NCI-H1417 treated with DMSO at 0.1 percent for 48 hours (cell line): ENCODE data around the gene VSNL1.

Experiments used
- DNase-seq: peaks from one replicate; lab custom pipeline; 2025; lab: John Stamatoyannopoulos, UW

Gene VSNL1

DNA sequence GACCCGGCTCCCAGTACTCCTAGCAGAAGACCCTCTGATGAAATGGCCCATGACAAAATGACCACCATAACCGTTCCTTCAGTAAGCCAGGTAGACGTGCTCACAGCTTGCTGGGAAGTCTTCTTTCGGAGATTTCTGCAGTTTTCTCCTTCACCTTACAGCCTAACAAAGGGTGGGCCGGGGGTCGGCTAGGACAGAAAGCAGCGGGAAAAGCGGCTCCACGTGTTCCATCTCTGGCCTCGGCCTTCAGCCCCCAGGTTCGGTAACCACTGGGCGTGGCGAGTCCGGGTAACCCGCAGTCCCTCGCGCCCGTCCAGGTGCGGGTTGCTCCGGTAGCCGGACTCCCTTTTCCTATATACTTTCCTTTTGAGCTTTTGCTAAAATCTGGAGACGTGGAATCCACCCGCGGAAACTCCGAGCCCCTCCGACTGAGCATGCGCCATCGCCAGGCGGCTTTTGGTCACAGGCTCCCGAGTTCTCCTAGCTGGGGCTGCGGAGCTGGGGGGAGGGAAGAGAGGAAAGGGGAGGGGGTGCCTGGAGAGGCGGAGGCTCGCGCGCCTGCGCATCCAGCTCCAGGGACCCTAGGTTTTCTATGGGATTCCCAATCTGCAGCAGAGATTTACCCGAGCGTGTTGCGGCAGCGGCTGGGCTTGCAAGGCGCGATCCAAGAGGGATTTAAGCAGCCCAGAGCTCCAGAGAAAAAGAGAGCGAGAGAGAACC, at the start of gene VSNL1:
TSS of gene VSNL1 (plus strand) at position 604 of the 720 bp plus-strand sequence. CDS start 51,379 bp downstream, outside the sequence.
- peak; percentile 33 for DNase-seq

DNA sequence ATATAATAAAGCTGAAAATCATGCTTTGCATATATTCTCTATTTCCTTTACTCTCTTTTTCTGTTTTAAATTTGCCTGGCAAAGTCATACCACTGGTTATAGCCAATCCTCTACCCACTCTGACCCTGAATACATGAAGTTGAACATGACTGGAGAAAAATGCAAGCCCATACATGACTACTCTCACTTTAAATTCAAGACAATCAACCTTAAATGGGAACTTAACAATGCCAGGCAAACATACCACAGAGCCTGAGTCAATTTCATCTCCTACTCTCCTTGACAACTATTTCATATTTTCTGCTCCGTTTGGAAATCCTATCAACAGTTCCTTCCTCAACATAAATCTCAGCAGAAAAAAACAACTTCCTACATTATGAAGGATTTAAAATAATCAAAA, 44.9 kb upstream of the VSNL1 start:
- no peak for DNase-seq

DNA sequence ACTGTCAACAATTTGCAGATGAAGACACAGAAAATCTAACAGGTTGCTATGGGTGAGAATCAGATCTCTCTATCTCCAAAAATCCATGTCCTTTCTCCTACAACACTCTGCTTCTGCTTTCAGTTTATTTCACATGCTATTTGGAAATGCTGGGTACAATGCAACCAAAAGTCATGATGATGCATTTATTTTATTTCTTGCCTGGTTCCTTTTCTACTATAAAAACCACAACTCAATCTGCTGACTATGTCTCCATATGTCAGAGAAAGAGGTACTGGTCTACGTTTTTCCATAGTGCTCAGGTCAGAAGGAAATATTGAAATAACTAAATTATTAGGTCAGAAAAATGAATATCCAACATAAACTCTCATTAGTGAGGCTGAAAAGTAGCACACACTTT, 42.8 kb upstream of the VSNL1 start:
- no peak for DNase-seq

DNA sequence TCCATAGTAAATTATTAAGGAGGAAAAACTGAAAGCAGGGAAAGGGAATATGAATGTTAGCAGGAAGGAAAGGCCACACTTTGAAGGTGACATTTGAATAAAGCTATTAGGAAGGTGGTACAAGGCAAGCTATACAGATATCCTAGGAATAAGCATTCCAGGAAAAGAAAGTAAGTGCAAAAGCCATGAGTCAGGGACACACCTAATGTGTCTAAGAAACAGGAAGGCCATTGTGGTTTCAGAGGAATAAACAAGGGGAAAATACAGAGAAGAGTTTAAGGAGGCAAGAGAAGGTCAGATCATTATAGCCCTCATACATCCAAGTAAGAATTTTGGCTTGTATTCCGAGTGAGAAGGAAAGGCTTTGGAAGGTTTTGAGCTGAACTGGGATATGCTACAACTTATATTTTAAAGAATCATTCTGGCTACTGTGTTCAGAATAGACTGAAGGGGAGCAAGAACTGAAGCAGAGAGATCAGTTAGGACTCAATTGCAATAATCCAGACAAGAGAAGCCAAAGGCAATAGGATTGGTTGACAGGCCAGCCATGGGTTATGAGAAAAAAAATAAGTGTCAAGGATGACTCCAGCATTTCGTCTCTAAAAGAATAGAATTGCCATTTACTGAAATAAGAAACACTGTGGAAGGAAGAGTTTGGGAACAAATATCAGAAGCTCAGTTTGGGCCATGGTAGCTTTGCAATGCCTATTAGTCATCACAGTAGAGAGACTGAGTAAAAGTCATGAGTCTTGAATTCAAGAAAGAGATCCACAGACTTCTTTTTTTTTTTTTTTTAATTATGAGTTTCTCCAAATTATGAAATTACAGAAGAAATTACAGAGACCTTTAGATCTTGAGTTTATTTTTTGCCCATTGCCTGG, 33.5 kb upstream of the VSNL1 start:
- no peak for DNase-seq

DNA sequence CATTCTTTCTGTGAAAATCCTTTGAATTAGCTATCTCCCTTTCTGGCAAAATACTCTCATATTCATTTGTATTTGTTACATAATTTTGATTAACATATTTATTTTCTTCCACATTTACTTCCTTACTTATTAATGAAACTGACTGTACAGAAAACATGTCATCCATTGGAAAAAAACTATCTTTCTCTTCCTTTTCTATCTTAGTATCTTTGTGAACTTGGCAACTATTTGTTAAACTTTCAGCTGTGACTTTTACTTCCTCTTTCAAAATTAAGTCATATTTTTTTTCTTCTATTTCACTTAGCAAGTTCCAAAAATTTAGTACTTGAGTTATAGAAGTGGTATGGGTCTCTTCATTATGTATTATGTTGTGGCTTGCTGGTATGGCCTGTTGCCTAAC, 24.8 kb upstream of the VSNL1 start:
- DNase-seq = no peak

DNA sequence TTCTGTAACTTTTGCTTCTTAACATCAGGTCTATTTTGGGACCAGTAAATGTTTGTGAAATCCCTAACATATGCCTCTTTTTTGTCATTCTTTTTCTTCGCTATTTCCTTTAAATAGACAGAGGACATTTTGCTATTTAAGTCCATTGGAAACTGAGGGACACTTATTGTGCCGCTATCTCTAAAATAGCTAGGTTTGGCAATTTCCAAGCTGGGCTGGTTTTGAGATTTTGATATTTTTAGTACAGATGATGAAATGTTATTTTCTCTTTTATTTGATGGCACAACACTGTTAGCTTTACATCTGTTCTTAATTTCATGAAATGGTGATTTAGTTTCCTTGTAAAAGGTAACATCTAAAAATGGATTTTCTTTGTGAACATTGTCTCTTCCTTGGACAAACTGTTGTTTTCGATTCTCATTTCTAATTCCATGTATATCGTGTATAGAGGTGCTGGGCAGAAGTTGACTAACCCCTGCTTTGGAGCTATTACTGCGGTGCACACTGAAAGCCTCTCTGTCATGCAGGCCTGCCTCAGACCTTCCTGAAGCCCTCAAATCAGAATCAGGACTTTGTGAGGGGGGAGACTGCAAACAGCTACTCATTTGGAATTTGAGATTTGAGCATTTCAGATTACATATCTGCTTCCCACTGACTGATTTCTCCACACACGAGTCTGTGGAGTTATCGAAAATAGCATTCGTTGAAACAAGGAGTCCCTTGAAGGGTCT, 22.9 kb upstream of the VSNL1 start:
- no peak for DNase-seq

DNA sequence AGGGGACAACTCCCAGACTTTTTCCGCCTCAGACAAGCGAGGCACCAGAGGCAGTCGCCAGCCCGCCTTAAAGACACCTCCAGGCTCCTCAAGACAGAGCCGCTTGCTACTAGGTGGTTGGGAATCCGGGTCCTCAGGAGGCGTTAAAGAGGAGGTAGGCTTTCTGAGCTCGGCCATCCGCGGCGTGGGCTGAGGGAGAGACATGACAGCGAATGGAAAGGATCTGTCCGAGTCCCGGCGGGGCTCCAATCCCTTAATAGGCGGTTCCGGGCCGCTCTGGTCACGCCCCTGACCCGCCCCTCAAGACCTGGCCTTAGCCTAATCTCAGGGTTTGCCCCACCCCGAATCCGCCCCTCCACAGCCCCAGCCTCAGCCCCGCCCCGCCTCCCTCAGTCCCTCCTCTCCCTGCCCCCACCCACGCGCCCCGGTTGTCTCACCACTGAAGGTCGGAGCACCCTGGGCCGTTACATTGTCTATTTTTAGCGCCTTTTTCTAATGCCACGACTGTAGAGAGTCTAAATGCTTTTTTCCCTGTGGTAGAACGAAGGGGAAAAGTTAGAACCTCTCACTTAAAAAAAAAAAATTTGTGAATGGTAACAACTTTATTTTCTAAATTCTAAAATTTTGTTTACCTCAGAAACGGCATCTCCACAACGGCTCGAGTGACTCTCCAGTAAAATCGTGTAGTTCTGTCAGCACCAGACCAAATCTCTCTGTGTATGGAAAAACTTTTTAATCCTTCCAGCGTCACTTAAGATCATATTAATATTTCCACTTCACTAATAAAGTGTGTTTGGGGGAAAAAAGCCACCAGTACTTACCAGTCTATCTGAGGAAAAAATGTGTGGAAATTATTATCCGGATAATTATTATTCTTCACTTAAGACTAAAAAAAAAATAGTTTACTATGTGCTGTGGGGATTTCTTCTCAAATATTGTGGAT, 22.0 kb upstream of the VSNL1 start, which contains the start of gene RAD51AP2:
TSS of gene RAD51AP2 (minus strand) at position 229 of the 943 bp plus-strand sequence. CDS start at position 204, 25 bp downstream.
- no peak for DNase-seq

DNA sequence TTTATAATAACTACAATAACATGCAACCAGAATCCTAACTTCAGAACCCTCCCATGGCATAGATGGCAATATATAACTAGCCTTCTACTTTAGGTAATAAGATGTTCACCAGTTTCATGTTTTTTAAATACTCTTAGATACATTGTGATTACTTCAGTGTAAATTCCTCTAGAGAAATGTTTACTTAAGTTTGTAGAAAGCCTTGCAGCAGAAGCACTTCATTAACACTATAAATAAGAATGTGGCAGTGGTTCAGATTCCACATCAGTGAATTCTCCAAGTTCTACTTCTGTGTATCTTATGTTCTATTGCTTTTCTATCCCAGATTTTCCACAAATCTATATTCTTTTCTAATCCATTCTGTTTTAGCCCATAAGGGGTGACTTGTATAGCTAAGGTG, 21.0 kb upstream of the VSNL1 start:
- DNase-seq = no peak

DNA sequence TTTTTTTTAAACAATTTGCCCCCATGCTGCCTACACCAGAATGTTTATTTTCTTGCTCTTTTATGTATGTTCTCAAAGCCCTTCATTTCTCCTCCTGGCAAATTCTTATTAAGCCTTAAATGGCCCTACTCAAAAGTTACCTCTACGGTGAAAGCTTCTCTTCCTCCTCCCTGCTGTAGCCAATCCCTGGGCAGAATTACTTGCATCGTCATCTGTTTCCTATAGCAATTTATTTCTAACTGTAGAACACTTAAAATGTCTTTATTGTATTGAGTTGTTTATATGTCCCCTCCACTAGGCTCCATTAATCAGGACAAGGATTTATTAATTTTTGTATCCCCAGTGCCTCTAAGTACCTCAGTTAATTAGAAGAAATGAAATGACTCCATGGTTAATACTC, 19.7 kb upstream of the VSNL1 start:
- DNase-seq = no peak

DNA sequence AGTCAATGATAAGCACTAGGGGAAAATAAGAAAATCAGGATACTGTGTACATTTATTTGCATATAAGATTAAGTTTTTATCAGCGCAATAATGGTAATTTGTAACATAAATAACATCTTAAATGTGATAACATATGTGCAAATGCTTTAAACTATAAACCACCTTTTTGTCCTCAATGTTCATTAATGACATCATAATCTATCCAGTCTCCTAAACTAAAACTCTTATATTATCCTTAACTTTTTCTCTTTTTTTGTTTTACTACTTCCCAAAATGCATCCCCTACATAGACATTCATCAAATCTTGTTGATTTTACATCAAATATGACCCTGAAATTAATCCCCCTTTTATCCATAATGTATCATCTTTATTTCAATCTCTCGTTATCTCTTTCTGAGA, 18.9 kb upstream of the VSNL1 start:
- DNase-seq = no peak

DNA sequence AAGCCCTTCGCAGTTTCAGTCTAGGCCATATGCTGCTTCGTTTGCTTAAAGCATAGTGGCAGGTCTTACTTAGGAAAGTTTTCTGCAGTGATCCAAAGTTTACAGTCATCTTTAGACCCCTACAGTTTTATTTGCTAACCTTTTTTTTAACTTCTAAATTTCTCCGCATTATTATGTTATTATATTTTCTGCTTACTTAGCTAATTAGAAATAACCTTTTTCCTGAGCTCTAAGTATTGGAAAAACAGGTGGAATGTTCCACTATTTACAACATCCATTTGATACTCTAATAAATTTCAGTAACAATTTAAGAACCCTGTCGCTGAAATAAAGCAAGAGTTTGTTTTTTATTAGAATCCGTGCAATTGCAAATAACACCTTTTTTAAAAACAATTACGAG, 18.2 kb upstream of the VSNL1 start:
- no peak for DNase-seq

DNA sequence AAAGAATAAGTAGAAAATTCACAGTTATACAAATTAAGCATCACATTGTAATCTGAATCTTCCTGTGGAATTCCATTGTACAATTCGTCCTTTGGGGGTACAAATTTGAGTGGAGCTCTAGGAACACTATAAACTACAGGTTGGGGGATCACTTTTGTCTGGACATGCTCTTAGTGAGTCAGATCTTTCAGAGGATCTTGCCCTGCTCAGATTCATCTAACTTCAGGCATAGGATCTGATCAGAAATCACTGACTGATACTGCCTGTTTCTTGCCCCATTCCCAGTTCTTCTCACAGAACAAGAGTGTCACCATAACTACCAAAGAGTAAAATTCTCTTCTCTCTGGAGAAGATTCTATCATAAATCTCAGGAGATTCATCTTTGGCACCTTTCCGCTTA, 10.7 kb upstream of the VSNL1 start:
- DNase-seq = no peak

DNA sequence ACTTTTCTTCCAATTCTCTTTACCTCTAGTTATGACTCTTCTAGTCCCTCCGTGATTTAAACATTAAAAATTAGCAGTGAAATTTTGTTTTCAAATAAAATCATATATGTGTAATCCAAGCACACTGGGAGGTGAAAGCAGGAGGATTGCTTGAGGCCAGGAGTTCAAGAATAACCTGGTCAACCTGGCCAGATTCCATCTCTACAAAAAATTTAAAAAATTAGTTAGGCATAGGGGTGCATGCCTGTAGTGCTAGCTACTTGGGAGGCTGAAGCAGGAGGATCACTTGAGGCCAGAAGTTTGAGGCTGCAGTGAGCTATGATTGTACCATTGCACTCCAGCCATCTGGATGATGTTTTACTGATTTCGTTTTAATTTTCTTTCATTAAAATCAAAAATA, 7.0 kb upstream of the VSNL1 start:
- no peak for DNase-seq

DNA sequence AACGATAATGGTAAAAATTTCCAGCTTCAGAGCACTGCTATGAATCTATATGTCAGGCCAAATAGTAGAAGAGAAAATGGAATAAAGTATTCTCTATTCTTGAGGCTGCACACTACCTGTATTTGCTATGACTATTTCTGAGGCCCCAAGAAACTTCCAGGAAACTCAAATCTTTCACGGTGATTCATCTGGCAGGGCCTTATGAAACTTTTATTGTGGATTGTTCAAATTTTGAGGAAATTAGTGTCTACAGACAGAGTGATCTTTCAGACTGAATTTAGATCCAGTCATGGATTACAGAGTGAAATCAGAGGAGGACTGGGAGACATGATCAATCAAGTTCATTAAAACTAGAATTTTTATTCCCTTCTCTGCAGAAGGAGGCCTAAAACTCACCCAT, 4.1 kb upstream of the VSNL1 start:
- no peak for DNase-seq

DNA sequence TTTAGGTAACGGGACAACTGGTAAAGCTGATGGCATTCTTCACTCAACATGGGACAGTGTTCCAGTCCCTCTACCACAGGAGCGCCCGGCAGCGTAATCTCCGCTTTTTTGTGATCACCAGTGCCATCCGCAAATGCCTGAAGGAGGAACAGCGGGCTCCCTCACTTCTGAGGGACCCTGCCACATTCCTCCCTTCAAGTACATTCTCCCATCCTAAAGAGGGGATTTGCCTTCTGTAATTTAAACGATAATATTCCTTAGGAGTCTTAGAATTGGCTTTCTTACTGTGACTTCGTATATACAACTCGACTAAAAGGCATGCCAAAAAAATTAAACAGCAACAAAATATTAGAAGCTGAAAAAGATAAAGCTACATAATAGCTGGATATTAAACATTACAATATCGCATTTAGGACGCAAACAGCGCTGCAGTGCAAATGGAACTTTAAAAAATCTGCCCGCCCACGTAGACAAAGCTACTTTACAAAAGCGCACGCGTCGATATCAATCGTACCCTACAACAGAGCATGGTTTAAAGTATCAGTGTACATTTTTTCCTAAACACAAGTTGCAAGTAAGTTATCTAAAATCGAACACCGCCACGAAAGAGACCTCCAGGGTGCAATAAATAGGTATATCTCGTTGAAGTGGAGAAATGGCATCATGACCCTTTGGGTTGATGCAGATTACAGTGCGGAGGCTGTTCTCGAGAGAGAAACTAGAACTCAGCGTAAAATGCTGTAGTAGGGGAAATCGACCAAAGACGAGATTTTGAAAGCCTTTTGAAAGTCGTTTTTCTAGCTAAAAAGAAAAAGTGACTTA, 2.3 kb upstream of the VSNL1 start:
- DNase-seq = no peak

DNA sequence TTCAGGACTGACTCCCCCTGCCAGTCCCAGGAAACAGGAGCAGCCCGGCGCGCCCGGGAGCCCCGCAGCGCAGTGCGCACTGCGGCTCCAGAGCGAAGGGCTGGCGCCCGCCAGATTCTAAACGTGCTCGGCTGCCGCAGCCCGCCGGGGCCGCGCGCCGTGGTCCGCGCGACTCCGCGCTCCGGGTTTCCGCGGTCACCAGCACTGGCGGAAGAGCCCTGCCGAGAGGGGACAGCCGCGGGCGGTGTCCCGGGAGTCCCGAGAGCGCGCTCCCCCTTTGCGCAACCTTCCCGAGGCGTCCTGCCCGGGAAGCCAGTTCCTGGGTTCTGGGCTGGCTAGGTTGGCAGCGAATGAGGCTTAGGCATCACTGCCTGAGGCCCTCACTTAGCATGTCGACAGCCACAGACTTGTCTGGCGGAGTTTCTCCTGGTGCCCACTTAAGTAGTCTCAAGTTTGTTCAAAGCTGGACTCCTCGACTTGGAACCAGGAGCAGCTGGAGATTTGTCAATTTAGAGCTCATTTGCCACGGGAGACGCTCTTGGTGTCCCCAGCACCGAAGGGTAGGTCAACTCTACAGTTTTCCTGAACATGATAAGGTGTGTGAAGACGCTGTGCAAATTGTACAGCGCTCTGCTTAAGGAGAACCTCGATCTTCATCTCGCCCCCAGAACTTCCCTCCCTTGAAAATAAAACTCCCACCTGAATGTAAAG, 1.5 kb upstream of the VSNL1 start:
- DNase-seq = no peak

DNA sequence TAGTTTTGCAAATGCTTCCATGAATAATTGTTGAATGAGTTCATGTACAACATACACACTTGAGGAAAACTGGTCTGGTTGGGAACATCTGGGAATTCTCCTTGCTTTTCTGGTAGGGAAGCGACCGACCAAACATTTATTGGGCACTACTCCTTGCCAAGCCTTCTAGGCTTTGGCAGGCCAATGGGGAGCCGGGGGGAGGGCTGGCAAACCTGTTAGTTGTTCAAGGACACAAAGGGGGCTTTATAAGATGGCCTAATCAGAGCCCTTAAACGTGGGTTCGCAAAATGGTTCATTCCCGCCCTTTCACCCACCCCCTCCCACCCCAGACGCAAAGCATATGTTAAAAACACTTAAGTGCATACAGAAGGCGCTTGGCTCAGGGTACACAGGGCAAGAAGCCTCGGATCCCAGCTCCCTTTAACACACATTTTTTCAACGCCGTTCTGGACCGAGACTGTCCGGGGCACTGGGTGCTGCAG, 844 bp upstream of the VSNL1 start:
- DNase-seq = no peak

DNA sequence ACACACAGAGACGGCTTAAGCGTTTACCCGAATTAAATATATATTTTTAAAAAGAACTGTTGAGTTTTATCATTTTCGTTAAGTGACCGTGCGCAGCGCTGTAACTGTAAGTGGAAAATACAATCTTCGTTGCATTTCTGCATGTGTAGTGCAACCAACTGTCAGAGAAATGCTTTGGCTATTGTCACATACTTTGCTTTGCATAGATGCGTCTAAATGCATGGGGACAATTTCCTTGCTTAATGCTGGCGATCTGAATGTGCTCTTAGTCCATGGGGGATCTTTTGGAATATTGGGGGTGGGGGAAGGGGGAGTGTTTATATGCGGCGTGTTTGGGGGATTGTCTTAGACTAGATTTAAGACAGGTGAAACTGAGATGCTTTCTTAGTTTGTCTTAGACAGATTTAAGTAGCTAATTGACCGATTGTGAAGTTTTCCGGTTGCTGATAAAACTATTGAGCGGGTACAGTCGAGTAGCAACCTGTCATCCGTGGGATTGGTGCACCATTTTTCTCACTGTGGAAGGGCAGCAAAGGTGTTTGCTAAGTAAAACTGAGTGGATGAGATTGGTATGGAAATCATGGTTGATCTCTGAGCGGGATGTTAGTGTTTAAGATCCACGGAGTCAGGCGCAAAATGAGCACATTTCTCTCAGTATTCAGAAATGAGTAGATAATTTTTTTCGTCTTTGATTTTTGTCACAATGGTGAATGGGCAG, 476 bp downstream of the VSNL1 start:
- DNase-seq = no peak

DNA sequence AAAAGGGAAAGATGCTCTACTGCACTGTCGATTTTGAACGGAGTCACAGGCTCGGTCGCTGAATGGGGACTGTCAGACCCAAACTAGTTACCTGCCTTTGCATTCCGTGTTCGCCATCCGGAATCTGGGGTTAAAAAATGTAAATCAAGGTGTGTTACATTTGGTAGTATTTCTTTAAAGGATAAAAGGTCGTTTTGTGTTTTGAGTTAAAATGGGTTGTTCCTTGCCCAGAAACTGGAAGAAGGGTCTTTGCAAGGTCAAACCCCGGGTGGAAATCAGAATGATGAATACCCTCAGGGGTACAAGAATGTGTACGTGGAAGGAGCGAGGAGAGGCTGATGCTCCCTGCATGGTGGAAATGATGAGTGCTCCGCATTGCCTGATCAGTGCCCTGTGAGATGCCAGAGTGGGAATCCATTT, 1.0 kb downstream of the VSNL1 start:
- no peak for DNase-seq
